Thymus (tissue), 11 donors: ENCODE measurements around the gene AMPD1. TPM values are rescaled to one million over a fixed set of nuclear protein-coding genes. Genes with fewer than 3 reads are reported as not detected.

Source experiments
- DNase-seq, 9 donors: peaks; one replicate each; pipeline ENCODE4 v3.0.0-alpha.2; 2013; ENCODE audit warnings: low spot score in 9 of 9, low read depth in 6 of 9, missing footprints in 1 of 9
- H3K27ac ChIP-seq, 2 donors: one replicate each; pipeline ENCODE4 v1.5.1; 2013; ENCODE audit warnings: control low read depth in 1 of 2, low read depth in 1 of 2, low read length in 1 of 2, mild to moderate bottlenecking in 1 of 2, moderate library complexity in 1 of 2
- H3K27me3 ChIP-seq, 2 donors: one replicate each; pipeline ENCODE4 v1.5.1; 2013; ENCODE audit warnings: low read length in 1 of 2; ENCODE audit not compliant: control insufficient read depth in 2 of 2, insufficient read depth in 1 of 2
- H3K36me3 ChIP-seq, 2 donors: one replicate each; pipeline ENCODE4 v1.5.1; 2013; ENCODE audit warnings: low read length in 1 of 2, mild to moderate bottlenecking in 1 of 2, moderate library complexity in 1 of 2; ENCODE audit not compliant: control insufficient read depth in 2 of 2, insufficient read depth in 2 of 2
- H3K4me1 ChIP-seq, 2 donors: one replicate each; pipeline ENCODE4 v1.5.1; 2013; ENCODE audit warnings: low read length in 2 of 2; ENCODE audit not compliant: control insufficient read depth in 2 of 2, insufficient read depth in 2 of 2
- H3K4me3 ChIP-seq, 2 donors: one replicate each; pipeline ENCODE4 v1.5.1; 2013; ENCODE audit warnings: low read length in 2 of 2, control low read depth in 1 of 2, mild to moderate bottlenecking in 1 of 2
- H3K9me3 ChIP-seq, 2 donors: one replicate each; pipeline ENCODE4 v1.5.1; 2013; ENCODE audit warnings: low read length in 1 of 2, mild to moderate bottlenecking in 1 of 2; ENCODE audit not compliant: control insufficient read depth in 2 of 2, insufficient read depth in 1 of 2
- WGBS: extraction: QIAGEN DNeasy Blood & Tissue Kit; methylation state at CpG from one replicate; pipeline ENCODE4 v1.1.7; 2013; 5-methylcytosine and 5-hydroxymethylcytosine counted together
- polyA plus RNA-seq: library from polyadenylated mRNA; stranded (reverse); fragments of 200-250 nt; gene quantifications from one replicate; pipeline ENCODE4 v1.2.3, GENCODE V29; 2013
- total RNA-seq: library from RNA; stranded (reverse); fragments of 120-200 nt; gene quantifications from one replicate; pipeline ENCODE4 v1.2.4, GENCODE V29; 2013
- donor health status: healthy.

The AMPD1 gene
- total and polyA plus RNA-seq, 2 donors: 0.05 to 0.27 TPM

DNA sequence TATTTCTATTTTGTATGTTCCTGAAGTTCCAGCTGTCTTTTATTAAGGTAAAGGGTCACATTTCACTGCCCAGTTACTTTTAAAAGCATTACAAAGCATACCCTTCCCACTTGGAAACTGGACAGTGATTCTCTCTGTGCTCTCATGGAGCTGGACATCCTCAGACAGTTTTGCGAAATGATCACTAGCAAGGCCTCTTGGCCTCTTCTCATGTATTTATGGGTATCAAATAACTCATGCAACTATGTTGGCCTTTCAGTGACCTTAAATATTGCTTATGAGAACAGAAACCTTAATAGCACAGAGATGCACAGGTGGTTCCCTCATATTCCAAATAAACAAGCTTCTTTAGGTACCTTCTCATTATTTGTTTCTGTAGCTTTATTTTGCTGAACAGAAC, 7.9 kb upstream of the AMPD1 start:
- Histone ChIP-seq H3K9me3 (no peaks in the 10 kb centered on the region), H3K27ac (no peak overlapping the region), H3K4me1 (no peaks in the 10 kb centered on the region), H3K4me3 (no peak overlapping the region), H3K27me3 (no peaks in the 10 kb centered on the region), H3K36me3 (peaks cover 4 to 18% of the 10 kb centered on the region in 2 donors)
- DNase-seq: no peak
- WGBS: 95% methylated on average over 1 of the region's 1 CpG

DNA sequence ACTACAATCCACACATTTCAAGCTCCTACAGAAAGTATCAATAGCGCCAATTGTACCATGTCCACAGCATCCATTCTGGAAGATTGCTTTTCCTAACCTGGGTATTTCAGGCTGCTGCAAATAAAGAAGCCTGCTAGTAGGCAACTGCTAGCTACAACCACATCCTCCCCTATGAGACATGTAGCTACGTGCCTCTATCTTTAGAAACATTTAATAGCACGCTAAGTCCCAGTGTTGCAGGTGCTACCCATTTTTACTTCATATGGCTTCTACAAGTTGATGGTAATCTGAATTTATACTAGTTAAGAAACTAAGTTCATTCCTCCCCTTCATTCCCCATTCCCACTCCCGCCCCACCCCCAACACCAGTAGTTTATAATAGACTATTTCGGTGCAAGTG, 7.4 kb upstream of the AMPD1 start:
- no peak for DNase-seq
- Histone ChIP-seq H3K9me3 (no peaks in the 10 kb centered on the region), H3K27me3 (no peaks in the 10 kb centered on the region), H3K27ac (no peak overlapping the region), H3K36me3 (peaks cover 2 to 13% of the 10 kb centered on the region in 2 donors), H3K4me1 (no peaks in the 10 kb centered on the region), H3K4me3 (no peak overlapping the region)
- WGBS: 97% methylated on average over 5 of the region's 5 CpGs

DNA sequence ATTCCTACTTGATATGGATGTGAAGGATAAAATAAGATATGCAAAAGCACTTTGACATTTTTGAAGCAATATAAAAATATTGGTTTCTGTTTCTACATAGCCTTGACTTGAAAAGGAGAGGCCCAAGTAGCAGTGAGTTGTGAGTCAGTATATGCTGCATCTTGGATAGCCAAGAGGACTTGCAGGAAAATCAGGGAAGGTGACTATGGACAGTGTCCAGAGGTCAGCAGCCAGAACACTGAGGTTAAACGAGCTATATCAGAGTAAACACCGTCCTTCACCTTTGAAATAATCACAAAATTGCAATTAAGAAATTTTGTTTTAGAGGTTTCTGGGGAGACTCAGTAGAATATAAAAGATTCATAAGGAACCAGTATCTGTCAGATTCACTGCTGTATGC, 6.6 kb upstream of the AMPD1 start:
- Histone ChIP-seq H3K9me3 (no peaks in the 10 kb centered on the region), H3K4me1 (no peaks in the 10 kb centered on the region), H3K27me3 (no peaks in the 10 kb centered on the region), H3K4me3 (no peak overlapping the region), H3K36me3 (peaks cover 0 to 5% of the 10 kb centered on the region in 2 donors), H3K27ac (no peak overlapping the region)
- DNase-seq: no peak
- WGBS: 96% methylated on average over 2 of the region's 2 CpGs

DNA sequence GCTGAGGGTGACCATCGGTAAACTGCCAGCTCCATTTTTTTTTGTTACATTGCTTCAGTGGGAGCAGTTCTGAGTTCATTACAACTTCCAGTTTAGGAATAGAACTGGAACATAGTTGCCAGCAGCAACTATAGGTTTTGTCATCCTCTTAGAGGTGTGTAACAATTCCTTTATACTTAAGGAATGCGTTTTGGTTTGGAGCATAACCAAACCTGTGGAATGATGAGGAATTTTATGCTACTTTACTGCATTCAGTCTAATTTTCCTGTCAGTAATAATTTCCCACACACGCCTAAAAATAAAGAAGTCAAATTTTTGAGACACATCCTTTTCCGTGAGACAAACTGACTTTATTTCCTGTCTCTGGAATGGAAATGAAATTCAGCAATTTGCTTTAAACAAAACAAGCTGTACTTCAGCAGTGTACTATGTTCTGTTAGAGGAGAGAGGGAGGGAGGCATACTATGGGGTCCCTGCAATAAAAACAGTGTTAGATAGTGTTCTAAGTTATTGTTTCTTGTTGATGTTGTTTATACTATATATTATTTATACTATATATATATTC, 4.8 kb upstream of the AMPD1 start:
- Histone ChIP-seq H3K27ac (no peak overlapping the region), H3K4me1 (no peaks in the 10 kb centered on the region), H3K36me3 (no peaks in the 10 kb centered on the region), H3K27me3 (no peaks in the 10 kb centered on the region), H3K4me3 (no peak overlapping the region), H3K9me3 (no peaks in the 10 kb centered on the region)
- no peak for DNase-seq
- WGBS: 53% methylated on average over 4 of the region's 4 CpGs

DNA sequence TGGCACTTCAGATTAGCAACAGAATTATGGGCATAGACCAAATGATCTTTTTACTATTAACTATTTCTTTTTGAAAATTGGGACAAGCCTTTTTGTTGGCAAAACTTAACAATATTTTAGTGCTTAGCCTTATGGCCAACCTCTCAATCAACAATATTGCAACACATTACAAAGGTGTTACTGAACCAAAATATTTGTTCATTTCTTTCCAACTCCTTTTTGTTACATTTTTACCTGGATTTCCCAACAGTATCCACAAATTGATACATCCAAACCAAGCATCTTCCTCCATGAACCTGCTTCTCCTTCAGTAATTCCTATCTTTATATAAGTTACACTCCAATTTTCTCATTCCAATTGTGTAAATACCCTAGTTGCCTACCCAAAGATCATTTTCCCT, 1.5 kb upstream of the AMPD1 start:
- Histone ChIP-seq H3K27me3 (no peaks in the 10 kb centered on the region), H3K4me3 (no peak overlapping the region), H3K4me1 (no peaks in the 10 kb centered on the region), H3K9me3 (no peaks in the 10 kb centered on the region), H3K36me3 (no peaks in the 10 kb centered on the region), H3K27ac (no peak overlapping the region)
- DNase-seq: no peak

DNA sequence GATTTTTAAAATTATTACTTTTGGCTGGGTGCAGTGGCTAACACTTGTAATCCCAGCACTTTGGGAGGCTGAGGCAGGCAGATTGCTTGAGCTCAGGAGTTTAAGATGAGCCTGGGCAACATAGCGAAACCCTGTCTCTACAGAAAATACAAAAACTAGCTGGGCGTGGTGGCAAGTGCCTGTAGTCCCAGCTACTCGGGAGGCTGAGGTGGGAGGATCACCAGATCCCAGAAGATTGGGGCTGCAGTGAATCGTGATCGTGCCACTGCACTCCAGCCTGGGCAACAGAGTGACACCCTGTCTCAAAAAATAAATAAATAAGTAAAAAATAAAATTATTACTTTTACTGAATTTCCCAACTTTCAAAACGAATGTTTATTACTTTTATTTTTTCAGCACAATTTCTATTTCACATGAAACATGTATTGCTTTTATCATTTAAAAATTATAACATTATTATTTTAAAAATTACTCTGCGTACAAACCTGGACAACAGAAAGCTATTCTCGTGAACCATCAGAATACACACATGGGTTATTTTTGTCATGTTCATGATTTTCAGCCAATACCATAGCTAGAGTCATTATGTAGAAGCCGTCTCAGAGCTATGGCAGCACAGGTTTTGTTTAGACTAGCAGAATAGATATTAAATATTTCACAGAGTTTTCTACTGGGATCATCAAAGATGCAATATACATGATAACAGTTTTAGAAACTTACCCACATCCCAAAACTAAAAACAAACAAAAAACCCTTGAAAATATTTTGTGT, 621 bp downstream of the AMPD1 start:
- Histone ChIP-seq H3K9me3 (no peaks in the 10 kb centered on the region), H3K27ac (no peak overlapping the region), H3K36me3 (no peaks in the 10 kb centered on the region), H3K27me3 (no peaks in the 10 kb centered on the region), H3K4me3 (no peak overlapping the region), H3K4me1 (no peaks in the 10 kb centered on the region)
- WGBS: 96% methylated on average over 9 of the region's 9 CpGs
- no peak for DNase-seq

DNA sequence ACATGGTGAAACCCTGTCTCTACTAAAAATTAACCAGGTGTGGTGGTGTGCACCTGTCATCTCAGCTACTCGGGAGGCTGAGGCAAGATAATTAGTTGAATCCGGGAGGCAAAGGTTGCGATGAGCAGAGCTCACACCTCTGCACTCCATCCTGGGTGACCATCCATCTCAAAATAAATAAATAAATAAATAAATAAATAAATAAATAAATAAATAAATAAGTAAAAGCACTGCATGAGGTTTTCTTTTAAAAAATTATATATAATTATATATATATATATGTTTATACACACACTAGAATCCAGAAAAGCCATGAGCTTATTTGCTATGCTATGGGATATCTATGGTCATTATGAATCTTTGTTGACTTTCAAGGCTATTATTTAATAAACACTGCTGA, 2.4 kb downstream of the AMPD1 start:
- Histone ChIP-seq H3K9me3 (no peaks in the 10 kb centered on the region), H3K27ac (no peak overlapping the region), H3K4me1 (no peaks in the 10 kb centered on the region), H3K4me3 (no peak overlapping the region), H3K36me3 (no peaks in the 10 kb centered on the region), H3K27me3 (no peaks in the 10 kb centered on the region)
- DNase-seq: no peak
- 93% methylated on average over 3 of the region's 3 CpGs for WGBS

DNA sequence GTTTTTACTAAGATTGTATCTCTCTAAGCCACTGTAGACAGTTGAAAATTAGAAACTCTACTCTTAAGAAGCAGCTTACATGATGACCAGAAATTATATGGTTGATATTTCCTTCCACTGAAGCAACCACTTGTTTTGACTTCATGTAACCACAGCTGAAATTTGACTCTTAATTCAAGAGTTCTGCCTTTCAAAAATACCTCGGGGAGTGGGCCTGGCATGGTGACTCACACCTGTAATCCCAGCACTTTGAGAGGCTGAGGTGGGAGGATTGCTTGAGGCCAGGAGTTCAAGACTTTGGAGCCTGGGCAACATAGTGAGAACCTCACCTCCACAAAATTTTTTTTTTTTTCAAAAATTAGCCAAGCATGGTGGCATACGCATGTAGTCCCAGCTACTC, 4.3 kb downstream of the AMPD1 start:
- no peaks in the 10 kb centered on the region for H3K36me3 ChIP-seq

DNA sequence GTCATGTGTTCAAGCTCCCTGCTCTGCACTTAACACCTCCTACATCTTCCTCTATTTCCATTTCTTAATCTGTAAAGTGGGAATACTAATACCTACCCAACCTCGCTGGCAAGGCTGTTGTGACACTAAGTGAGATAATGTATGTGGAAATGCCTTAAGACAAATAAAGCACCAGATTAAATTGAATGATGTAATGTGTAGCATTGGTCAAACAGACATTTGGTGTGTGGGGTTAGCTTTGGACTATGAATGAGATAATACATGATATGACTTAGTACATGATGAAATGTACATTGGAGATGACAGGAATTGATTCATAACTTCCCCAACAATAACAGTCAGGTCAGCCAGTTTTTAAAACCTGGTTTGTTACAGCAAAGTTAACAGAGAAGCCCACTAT, 5.2 kb downstream of the AMPD1 start:
- DNase-seq: no peak
- Histone ChIP-seq H3K27me3 (no peaks in the 10 kb centered on the region), H3K9me3 (no peaks in the 10 kb centered on the region), H3K27ac (no peak overlapping the region), H3K4me3 (no peak overlapping the region), H3K4me1 (no peaks in the 10 kb centered on the region), H3K36me3 (no peaks in the 10 kb centered on the region)
- 92% methylated on average over 1 of the region's 1 CpG for WGBS

More for the DNA sequence above, 4.3 kb downstream of the AMPD1 start:
- H3K27ac ChIP-seq: no peak overlapping the region
- no peak for DNase-seq
- 87% methylated on average over 2 of the region's 2 CpGs for WGBS
- H3K4me1 ChIP-seq: no peaks in the 10 kb centered on the region
- no peaks in the 10 kb centered on the region for H3K9me3 ChIP-seq
- no peaks in the 10 kb centered on the region for H3K27me3 ChIP-seq
- no peak overlapping the region for H3K4me3 ChIP-seq
